ENCODE measurements around the gene TGFBR3L.

DNA sequence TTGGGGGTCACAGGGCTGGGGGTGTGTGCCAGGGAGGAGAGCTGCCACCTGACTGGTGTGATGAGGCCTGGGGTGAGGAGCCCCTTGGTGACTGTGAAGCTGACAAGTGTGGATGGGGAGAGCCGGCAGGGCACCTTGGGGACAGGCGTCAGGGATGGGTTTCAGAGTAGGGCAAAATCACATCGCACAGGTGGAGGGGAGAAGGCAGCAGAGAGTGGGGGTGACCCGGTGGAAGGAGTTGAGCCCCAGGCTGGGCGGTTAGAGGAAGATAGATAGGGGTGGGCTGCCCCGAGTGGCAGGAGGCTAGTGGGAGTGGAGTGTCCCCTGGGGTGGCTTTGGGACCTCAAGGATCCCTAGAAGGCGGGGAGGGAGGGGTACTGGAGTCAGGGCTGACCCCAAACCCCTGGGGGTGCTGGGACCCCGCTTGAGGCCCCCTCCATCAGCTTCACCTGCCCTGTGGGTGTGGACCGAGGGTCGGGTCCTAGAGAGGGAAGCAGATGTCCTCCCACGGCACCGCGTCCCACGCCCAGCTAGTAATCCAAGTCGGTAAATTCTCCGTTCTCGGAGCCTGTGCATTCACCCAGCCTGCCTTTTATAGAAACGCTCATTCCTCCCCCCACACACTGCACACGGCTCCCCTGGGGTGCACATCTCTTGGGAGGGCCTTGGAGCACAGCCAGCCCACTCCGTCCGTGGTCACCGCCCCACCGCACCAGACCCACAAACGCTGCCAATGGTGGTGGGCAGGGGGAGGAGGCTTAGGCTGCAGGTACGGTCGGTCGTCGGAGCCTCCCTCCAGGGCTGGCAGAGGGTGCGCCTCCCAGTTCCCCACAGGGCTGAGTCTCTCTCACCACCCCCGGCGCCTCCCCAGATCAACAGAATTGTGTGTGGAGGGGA lies 8.9 kb downstream of the TGFBR3L start:
- TF ChIP-seq RCOR1 (IDR thresholded peaks at IDR 0.05; ENCODE audit: insufficient replicate concordance, low read length) = no peak
- TF ChIP-seq, protein P1, sequence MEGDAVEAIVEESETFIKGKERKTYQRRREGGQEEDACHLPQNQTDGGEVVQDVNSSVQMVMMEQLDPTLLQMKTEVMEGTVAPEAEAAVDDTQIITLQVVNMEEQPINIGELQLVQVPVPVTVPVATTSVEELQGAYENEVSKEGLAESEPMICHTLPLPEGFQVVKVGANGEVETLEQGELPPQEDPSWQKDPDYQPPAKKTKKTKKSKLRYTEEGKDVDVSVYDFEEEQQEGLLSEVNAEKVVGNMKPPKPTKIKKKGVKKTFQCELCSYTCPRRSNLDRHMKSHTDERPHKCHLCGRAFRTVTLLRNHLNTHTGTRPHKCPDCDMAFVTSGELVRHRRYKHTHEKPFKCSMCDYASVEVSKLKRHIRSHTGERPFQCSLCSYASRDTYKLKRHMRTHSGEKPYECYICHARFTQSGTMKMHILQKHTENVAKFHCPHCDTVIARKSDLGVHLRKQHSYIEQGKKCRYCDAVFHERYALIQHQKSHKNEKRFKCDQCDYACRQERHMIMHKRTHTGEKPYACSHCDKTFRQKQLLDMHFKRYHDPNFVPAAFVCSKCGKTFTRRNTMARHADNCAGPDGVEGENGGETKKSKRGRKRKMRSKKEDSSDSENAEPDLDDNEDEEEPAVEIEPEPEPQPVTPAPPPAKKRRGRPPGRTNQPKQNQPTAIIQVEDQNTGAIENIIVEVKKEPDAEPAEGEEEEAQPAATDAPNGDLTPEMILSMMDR (conservative IDR thresholded peaks at IDR 0.05; ENCODE audit: low read depth, low read length) = no peak
- no peak for TF ChIP-seq MAFK (IDR thresholded peaks at IDR 0.05; ENCODE audit: low read depth, low read length)
- TF ChIP-seq POLR2A (IDR thresholded peaks at IDR 0.05; ENCODE audit: low read depth, low read length) = no peak
- TF ChIP-seq BHLHE40 (IDR thresholded peaks at IDR 0.05; ENCODE audit: low read depth, low read length) = no peak
- TF ChIP-seq RFX5 (IDR thresholded peaks at IDR 0.05; ENCODE audit: low read depth, low read length) = no peak
- TF ChIP-seq, protein P2, sequence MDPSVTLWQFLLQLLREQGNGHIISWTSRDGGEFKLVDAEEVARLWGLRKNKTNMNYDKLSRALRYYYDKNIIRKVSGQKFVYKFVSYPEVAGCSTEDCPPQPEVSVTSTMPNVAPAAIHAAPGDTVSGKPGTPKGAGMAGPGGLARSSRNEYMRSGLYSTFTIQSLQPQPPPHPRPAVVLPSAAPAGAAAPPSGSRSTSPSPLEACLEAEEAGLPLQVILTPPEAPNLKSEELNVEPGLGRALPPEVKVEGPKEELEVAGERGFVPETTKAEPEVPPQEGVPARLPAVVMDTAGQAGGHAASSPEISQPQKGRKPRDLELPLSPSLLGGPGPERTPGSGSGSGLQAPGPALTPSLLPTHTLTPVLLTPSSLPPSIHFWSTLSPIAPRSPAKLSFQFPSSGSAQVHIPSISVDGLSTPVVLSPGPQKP (IDR thresholded peaks at IDR 0.05; ENCODE audit: borderline replicate concordance, low read depth, low read length) = no peak
- no peak for TF ChIP-seq CEBPB (IDR thresholded peaks at IDR 0.05; ENCODE audit: low read depth, low read length)
- TF ChIP-seq NFE2L2 (IDR thresholded peaks at IDR 0.05; ENCODE audit: low read depth, low read length) = no peak
- TF ChIP-seq MXI1 (IDR thresholded peaks at IDR 0.05; ENCODE audit: borderline replicate concordance, low read depth, low read length) = no peak
- no peak for TF ChIP-seq CHD1 (IDR thresholded peaks at IDR 0.05; ENCODE audit: low read depth, low read length)

All from IMR-90 (cell line).